DND-41 (cell line): ENCODE data around the gene WDR43.

Source experiments
- ATAC-seq: fragments of 200-7000 bp; cut with Tn5 transposase; 3 replicates; pipeline ENCODE4 v1.9.1; 2021; ENCODE audit warnings: low read depth; ENCODE audit not compliant: insufficient read depth
- DNase-seq: peaks from one replicate; pipeline ENCODE4 v3.0.0-alpha.2; 2020
- H2AFZ ChIP-seq: 2 replicates; pipeline ENCODE4 v1.6.0; 2012; ENCODE audit warnings: low read depth, low read length
- H3K27ac ChIP-seq: 2 replicates; pipeline ENCODE4 v1.5.1; 2012; ENCODE audit warnings: low read length, inconsistent platforms
- H3K27me3 ChIP-seq: fragments of 200-600 bp; sonication (generic); 2 replicates; pipeline ENCODE4 v1.6.0; 2012; ENCODE audit warnings: low read length, mild to moderate bottlenecking, inconsistent platforms; ENCODE audit not compliant: insufficient read depth, poor library complexity
- H3K36me3 ChIP-seq: 2 replicates; pipeline ENCODE4 v1.5.1; 2012; ENCODE audit warnings: low read length, inconsistent platforms; ENCODE audit not compliant: insufficient read depth
- H3K4me1 ChIP-seq: 2 replicates; pipeline ENCODE4 v1.5.1; 2012; ENCODE audit warnings: mild to moderate bottlenecking, low read length; ENCODE audit not compliant: insufficient read depth
- H3K4me2 ChIP-seq: 2 replicates; pipeline ENCODE4 v1.6.0; 2012; ENCODE audit warnings: mild to moderate bottlenecking, moderate library complexity, low read length, inconsistent platforms; ENCODE audit not compliant: insufficient read depth
- H3K4me3 ChIP-seq, 2 experiments: fragments of 200-600 bp in 1 of 2; shearing (Covaris generic) in 1 of 2; 2 replicates each; pipeline ENCODE4 v1.5.1; 2012 to 2016; ENCODE audit warnings: inconsistent platforms in 2 of 2, low read length in 2 of 2, mild to moderate bottlenecking in 2 of 2, low read depth in 1 of 2, moderate library complexity in 1 of 2
- H3K79me2 ChIP-seq: 2 replicates; pipeline ENCODE4 v1.6.0; 2012; ENCODE audit warnings: low read length, inconsistent platforms; ENCODE audit not compliant: insufficient read depth
- H3K9ac ChIP-seq: 2 replicates; pipeline ENCODE4 v1.6.0; 2012; ENCODE audit warnings: low read depth, mild to moderate bottlenecking, inconsistent platforms, low read length, moderate library complexity
- H3K9me3 ChIP-seq: 2 replicates; pipeline ENCODE4 v1.5.1; 2012; ENCODE audit warnings: low read length, moderate library complexity, mild to moderate bottlenecking, inconsistent platforms; ENCODE audit not compliant: insufficient read depth, severe bottlenecking
- H4K20me1 ChIP-seq: 2 replicates; pipeline ENCODE4 v1.6.0; 2012; ENCODE audit warnings: low read length; ENCODE audit not compliant: insufficient read depth
- CTCF ChIP-seq: IDR thresholded peaks from 2 replicates; pipeline ENCODE4 v1.5.1; 2012; ENCODE audit warnings: borderline replicate concordance, low read length, moderate library complexity, mild to moderate bottlenecking; ENCODE audit not compliant: poor library complexity, severe bottlenecking; ENCODE audit errors: extremely low read depth
- EZH2 ChIP-seq: IDR thresholded peaks from 3 replicates; pipeline ENCODE4 v1.6.1; 2012; ENCODE audit warnings: borderline replicate concordance, low read depth, mild to moderate bottlenecking, moderate library complexity, low read length, inconsistent platforms; ENCODE audit not compliant: severe bottlenecking

WDR43 gene

GRCh38 chr2:28989973-28990372 is 95.5 kb downstream of the WDR43 start:
- no peak overlapping the region for H3K27ac ChIP-seq
- H3K27me3 ChIP-seq, result peaks cover 13% of the 10 kb centered on the region
- H3K4me2 ChIP-seq, result no peak overlapping the region
- H3K79me2 ChIP-seq, result no peaks in the 10 kb centered on the region
- no peak overlapping the region for H3K9ac ChIP-seq
- no peaks in the 10 kb centered on the region for H4K20me1 ChIP-seq
- DNase-seq (no peak), ATAC-seq (no peak)
- H2AFZ ChIP-seq, result no peak overlapping the region
- H3K4me3 ChIP-seq, result no peak overlapping the region
- H3K9me3 ChIP-seq, result no peaks in the 10 kb centered on the region
- TF ChIP-seq CTCF (no peak), EZH2 (no peak)
- no peaks in the 10 kb centered on the region for H3K36me3 ChIP-seq
- no peaks in the 10 kb centered on the region for H3K4me1 ChIP-seq

- no peak for ATAC-seq
- Histone ChIP-seq H3K27ac (no peak overlapping the region), H2AFZ (no peak overlapping the region), H3K36me3 (no peaks in the 10 kb centered on the region), H3K27me3 (peaks cover 13% of the 10 kb centered on the region), H3K9ac (no peak overlapping the region), H3K4me1 (no peaks in the 10 kb centered on the region), H3K4me2 (no peak overlapping the region), H4K20me1 (no peaks in the 10 kb centered on the region), H3K9me3 (no peaks in the 10 kb centered on the region), H3K79me2 (no peaks in the 10 kb centered on the region), H3K4me3 (no peak overlapping the region)
- TF ChIP-seq EZH2 (no peak), CTCF (no peak)
- DNase-seq, result no peak
Observed at GRCh38 chr2:28990445-28990844, 96.0 kb downstream of the WDR43 start.

GRCh38 chr2:28991021-28991420 is 96.6 kb downstream of the WDR43 start:
- DNase-seq, result no peak
- Histone ChIP-seq H3K79me2 (no peaks in the 10 kb centered on the region), H3K4me2 (no peak overlapping the region), H3K36me3 (no peaks in the 10 kb centered on the region), H2AFZ (no peak overlapping the region), H3K27me3 (peaks cover 13% of the 10 kb centered on the region), H4K20me1 (no peaks in the 10 kb centered on the region), H3K4me3 (no peak overlapping the region), H3K27ac (no peak overlapping the region), H3K9me3 (no peaks in the 10 kb centered on the region), H3K4me1 (no peaks in the 10 kb centered on the region), H3K9ac (no peak overlapping the region)
- no peak for ATAC-seq
- no peak for TF ChIP-seq EZH2

GRCh38 chr2:28991460-28991859 is 97.0 kb downstream of the WDR43 start:
- no peak overlapping the region for H2AFZ ChIP-seq
- H3K4me3 ChIP-seq, result no peak overlapping the region
- no peaks in the 10 kb centered on the region for H3K36me3 ChIP-seq
- ATAC-seq, result no peak
- no peaks in the 10 kb centered on the region for H3K79me2 ChIP-seq
- no peak for DNase-seq
- no peak overlapping the region for H3K27ac ChIP-seq
- peaks cover 13% of the 10 kb centered on the region for H3K27me3 ChIP-seq
- TF ChIP-seq EZH2 (no peak), CTCF (no peak)
- no peak overlapping the region for H3K4me2 ChIP-seq
- no peaks in the 10 kb centered on the region for H4K20me1 ChIP-seq
- H3K9ac ChIP-seq, result no peak overlapping the region
- H3K9me3 ChIP-seq, result no peaks in the 10 kb centered on the region
- no peaks in the 10 kb centered on the region for H3K4me1 ChIP-seq
